Measurements from ENCODE around the gene PIGH.

DNA sequence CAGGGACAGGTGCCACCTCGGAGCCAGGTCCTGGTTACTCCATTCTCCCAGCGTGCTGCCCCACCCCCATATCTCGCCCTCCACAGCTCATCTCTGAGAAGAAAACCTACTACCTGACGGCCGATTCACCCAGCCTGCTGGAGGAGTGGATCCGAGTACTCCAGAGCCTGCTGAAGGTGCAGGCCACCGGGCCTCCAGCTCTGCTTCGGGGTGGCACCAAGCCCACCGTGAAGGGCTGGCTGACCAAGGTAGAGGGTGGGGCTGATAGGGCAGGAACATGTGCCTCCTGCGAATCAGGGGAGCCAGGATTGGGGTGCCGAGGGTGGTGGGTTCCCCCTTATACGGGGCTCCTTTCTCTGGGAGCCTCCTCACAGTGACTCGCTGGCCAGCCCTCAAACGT is 25.9 kb downstream of the PIGH start:
- TF ChIP-seq, protein P1, sequence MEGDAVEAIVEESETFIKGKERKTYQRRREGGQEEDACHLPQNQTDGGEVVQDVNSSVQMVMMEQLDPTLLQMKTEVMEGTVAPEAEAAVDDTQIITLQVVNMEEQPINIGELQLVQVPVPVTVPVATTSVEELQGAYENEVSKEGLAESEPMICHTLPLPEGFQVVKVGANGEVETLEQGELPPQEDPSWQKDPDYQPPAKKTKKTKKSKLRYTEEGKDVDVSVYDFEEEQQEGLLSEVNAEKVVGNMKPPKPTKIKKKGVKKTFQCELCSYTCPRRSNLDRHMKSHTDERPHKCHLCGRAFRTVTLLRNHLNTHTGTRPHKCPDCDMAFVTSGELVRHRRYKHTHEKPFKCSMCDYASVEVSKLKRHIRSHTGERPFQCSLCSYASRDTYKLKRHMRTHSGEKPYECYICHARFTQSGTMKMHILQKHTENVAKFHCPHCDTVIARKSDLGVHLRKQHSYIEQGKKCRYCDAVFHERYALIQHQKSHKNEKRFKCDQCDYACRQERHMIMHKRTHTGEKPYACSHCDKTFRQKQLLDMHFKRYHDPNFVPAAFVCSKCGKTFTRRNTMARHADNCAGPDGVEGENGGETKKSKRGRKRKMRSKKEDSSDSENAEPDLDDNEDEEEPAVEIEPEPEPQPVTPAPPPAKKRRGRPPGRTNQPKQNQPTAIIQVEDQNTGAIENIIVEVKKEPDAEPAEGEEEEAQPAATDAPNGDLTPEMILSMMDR (IDR thresholded peaks at IDR 0.05) = no peak
- TF ChIP-seq EP300 (IDR thresholded peaks at IDR 0.05; ENCODE audit: low read depth) (no peak), POLR2A (IDR thresholded peaks at IDR 0.05) (no peak)

Data from transverse colon (tissue), 3 donors.